Measurements from ENCODE around the gene HIF1A.

DNA sequence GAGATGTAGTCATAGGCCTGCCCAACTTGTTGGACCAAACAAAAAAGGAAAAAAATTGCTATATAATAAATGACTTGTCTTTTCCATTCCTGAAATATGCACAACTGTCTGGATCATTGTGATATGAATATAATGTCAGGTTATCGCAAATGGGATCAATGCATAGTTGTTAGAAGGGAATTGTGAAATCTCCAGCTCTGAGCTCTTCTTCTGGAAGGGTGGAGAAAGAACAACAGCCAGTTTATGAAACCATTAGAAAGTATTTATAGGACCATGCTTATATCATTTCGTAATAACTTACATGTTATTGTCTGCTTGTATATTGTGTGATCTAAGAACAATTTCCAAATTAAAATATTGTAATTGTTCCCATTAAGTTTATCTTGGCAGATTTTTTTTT is 35.7 kb upstream of the HIF1A start:
- TF ChIP-seq, protein P1, sequence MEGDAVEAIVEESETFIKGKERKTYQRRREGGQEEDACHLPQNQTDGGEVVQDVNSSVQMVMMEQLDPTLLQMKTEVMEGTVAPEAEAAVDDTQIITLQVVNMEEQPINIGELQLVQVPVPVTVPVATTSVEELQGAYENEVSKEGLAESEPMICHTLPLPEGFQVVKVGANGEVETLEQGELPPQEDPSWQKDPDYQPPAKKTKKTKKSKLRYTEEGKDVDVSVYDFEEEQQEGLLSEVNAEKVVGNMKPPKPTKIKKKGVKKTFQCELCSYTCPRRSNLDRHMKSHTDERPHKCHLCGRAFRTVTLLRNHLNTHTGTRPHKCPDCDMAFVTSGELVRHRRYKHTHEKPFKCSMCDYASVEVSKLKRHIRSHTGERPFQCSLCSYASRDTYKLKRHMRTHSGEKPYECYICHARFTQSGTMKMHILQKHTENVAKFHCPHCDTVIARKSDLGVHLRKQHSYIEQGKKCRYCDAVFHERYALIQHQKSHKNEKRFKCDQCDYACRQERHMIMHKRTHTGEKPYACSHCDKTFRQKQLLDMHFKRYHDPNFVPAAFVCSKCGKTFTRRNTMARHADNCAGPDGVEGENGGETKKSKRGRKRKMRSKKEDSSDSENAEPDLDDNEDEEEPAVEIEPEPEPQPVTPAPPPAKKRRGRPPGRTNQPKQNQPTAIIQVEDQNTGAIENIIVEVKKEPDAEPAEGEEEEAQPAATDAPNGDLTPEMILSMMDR (IDR thresholded peaks at IDR 0.05; ENCODE audit: low read depth, low read length, poor library complexity, severe bottlenecking) = no peak
- no peak for TF ChIP-seq EZH2phosphoT487 (IDR thresholded peaks at IDR 0.05; ENCODE audit: borderline replicate concordance, low read length)
